GM10266 (cell line): ENCODE results near the gene FCHSD2.

Experiments used
- DNase-seq: peaks from one replicate; pipeline ENCODE4 v3.0.0; 2012; ENCODE audit errors: extremely low spot score
- CTCF ChIP-seq: IDR thresholded peaks from 2 replicates; pipeline ENCODE4 v1.5.1; 2012; ENCODE audit warnings: mild to moderate bottlenecking, low read depth; ENCODE audit not compliant: control insufficient read depth, insufficient read depth; ENCODE audit errors: missing control alignments

Gene FCHSD2

GRCh38 chr11:72825661-72826060 lies 316.5 kb downstream of the FCHSD2 start:
- no peak for TF ChIP-seq CTCF
- peak; percentile 9 for DNase-seq

- peak; percentile 13 for DNase-seq
- no peak for TF ChIP-seq CTCF
Measured at GRCh38 chr11:72824811-72825505, 317.2 kb downstream of the FCHSD2 start.

- TF ChIP-seq CTCF, result no peak
- DNase-seq, result no peak
Measured at GRCh38 chr11:72824020-72824419, 318.1 kb downstream of the FCHSD2 start.

GRCh38 chr11:72823105-72823804 lies 318.9 kb downstream of the FCHSD2 start:
- TF ChIP-seq CTCF, result no peak
- peak; percentile 10 for DNase-seq

GRCh38 chr11:72821920-72822799 lies 320.0 kb downstream of the FCHSD2 start:
- TF ChIP-seq CTCF, result no peak
- DNase-seq, result peak; percentile 87

- peak; percentile 9 for DNase-seq
- no peak for TF ChIP-seq CTCF
Measured at GRCh38 chr11:72821221-72821919, 320.7 kb downstream of the FCHSD2 start.
